OCI-LY7 (cell line): ENCODE results near the gene ACTL7A. TPM values are rescaled to one million over a fixed set of nuclear protein-coding genes. Genes with fewer than 3 reads are reported as not detected.
A peak's percentile ranks its signal among the peaks of the same experiment; 100 is the strongest.

Experiments
- BruUV-seq: library from RNA; stranded (reverse); fragments of 400-500 nt; replicated peaks from 2 replicates; lab custom pipeline; 2021; lab: Mats Ljungman, UMichigan
- CTCF ChIA-PET: fragments of 300-600 bp; sonication (Branson Sonifier 250); formaldehyde crosslinking; loops from one replicate; lab custom pipeline; 2022; ENCODE audit warnings: antibody characterized with exemption; ENCODE audit not compliant: unreplicated experiment; lab: Charles Lee
- POLR2A ChIA-PET: fragments of 300-600 bp; sonication (Branson Sonifier 250); formaldehyde crosslinking; loops from one replicate; lab custom pipeline; 2022; ENCODE audit warnings: antibody characterized with exemption; lab: Charles Lee
- DNase-seq: peaks from one replicate; pipeline ENCODE4 v3.0.0-alpha.2; 2015; ENCODE audit warnings: low spot score
- H2AFZ ChIP-seq: fragments of 200-600 bp; sonication (generic), shearing (Covaris generic); 2 replicates; pipeline ENCODE4 v1.6.1; 2014; ENCODE audit warnings: mild to moderate bottlenecking, antibody characterized with exemption, low read length, moderate library complexity
- H3K27ac ChIP-seq: fragments of 200-600 bp; sonication (generic); 2 replicates; pipeline ENCODE4 v1.5.1; 2014; ENCODE audit warnings: mixed run types, low read depth, mild to moderate bottlenecking, moderate library complexity, low read length, inconsistent platforms; ENCODE audit not compliant: poor library complexity, severe bottlenecking
- H3K36me3 ChIP-seq: fragments of 200-600 bp; sonication (generic); 2 replicates; pipeline ENCODE4 v1.6.1; 2014; ENCODE audit warnings: mild to moderate bottlenecking, antibody characterized with exemption, low read length, moderate library complexity, mixed read lengths; ENCODE audit not compliant: insufficient read depth
- H3K4me1 ChIP-seq: fragments of 200-600 bp; sonication (generic); 2 replicates; pipeline ENCODE4 v1.5.1; 2014; ENCODE audit warnings: mild to moderate bottlenecking, low read length; ENCODE audit not compliant: insufficient read depth, poor library complexity, severe bottlenecking
- H3K4me2 ChIP-seq: fragments of 200-600 bp; sonication (generic); 2 replicates; pipeline ENCODE4 v1.6.1; 2014; ENCODE audit warnings: mild to moderate bottlenecking, low read length
- H3K4me3 ChIP-seq: fragments of 200-600 bp; sonication (generic); 2 replicates; pipeline ENCODE4 v1.5.1; 2014; ENCODE audit warnings: mild to moderate bottlenecking, low read depth, low read length; ENCODE audit not compliant: poor library complexity, severe bottlenecking
- H3K79me2 ChIP-seq: fragments of 200-600 bp; sonication (generic); 2 replicates; pipeline ENCODE4 v1.6.1; 2016; ENCODE audit warnings: low read depth, mild to moderate bottlenecking, low read length, moderate library complexity, mixed read lengths; ENCODE audit not compliant: insufficient read depth
- H3K9me2 ChIP-seq: fragments of 200-600 bp; sonication (generic); 2 replicates; pipeline ENCODE4 v1.6.1; 2016; ENCODE audit warnings: mild to moderate bottlenecking, low read length, mixed read lengths; ENCODE audit not compliant: insufficient read depth
- H3K9me3 ChIP-seq: fragments of 200-600 bp; sonication (generic); 2 replicates; pipeline ENCODE4 v1.6.1; 2014; ENCODE audit warnings: mild to moderate bottlenecking, mixed run types, low read length, mixed read lengths
- H4K20me1 ChIP-seq: fragments of 200-600 bp; sonication (generic); 2 replicates; pipeline ENCODE4 v1.6.1; 2014; ENCODE audit warnings: mild to moderate bottlenecking, antibody characterized with exemption, low read length, moderate library complexity, mixed read lengths; ENCODE audit not compliant: insufficient read depth
- EZH2phosphoT487 ChIP-seq: fragments of 200-600 bp; sonication (generic); IDR thresholded peaks from 2 replicates; pipeline ENCODE4 v1.6.1; 2018; ENCODE audit warnings: low read depth, borderline replicate concordance, mild to moderate bottlenecking, mixed run types, antibody characterized with exemption, low read length, moderate library complexity, mixed read lengths
- intact Hi-C: fragments of 100-400 bp; cut with micrococcal nuclease; formaldehyde crosslinking; loops from one replicate; pipeline ENCODE4 v1.10.0; 2022; ENCODE audit not compliant: unreplicated experiment
- total RNA-seq, 2 experiments: library from RNA; depleted of rRNA in 1 of 2; stranded (reverse); fragments of >200 nt in 1 of 2; shearing (Covaris generic) in 1 of 2; gene quantifications; 2 replicates each; pipeline ENCODE4 v1.2.3, GENCODE V29; 2014 to 2022
- TF ChIP-seq, protein P1 (sequence below): fragments of 200-600 bp; sonication (generic); conservative IDR thresholded peaks from 2 replicates; pipeline ENCODE4 v1.5.1; 2014; ENCODE audit warnings: mild to moderate bottlenecking, antibody characterized with exemption, low read length, moderate library complexity, mixed read lengths

ACTL7A gene
- total RNA-seq, 2 experiments from 2014 or later = not detected

GRCh38 chr9:108889649-108890067, 27.6 kb downstream of the ACTL7A start:
- no peak for TF ChIP-seq EZH2phosphoT487
- TF ChIP-seq, protein P1, sequence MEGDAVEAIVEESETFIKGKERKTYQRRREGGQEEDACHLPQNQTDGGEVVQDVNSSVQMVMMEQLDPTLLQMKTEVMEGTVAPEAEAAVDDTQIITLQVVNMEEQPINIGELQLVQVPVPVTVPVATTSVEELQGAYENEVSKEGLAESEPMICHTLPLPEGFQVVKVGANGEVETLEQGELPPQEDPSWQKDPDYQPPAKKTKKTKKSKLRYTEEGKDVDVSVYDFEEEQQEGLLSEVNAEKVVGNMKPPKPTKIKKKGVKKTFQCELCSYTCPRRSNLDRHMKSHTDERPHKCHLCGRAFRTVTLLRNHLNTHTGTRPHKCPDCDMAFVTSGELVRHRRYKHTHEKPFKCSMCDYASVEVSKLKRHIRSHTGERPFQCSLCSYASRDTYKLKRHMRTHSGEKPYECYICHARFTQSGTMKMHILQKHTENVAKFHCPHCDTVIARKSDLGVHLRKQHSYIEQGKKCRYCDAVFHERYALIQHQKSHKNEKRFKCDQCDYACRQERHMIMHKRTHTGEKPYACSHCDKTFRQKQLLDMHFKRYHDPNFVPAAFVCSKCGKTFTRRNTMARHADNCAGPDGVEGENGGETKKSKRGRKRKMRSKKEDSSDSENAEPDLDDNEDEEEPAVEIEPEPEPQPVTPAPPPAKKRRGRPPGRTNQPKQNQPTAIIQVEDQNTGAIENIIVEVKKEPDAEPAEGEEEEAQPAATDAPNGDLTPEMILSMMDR = peak; percentile 35; the same call in 1 of the 2 replicates
- Histone ChIP-seq H3K4me1 (peaks cover 11% of the 10 kb centered on the region), H3K4me2 (no peak overlapping the region), H3K36me3 (peaks cover 88% of the 10 kb centered on the region), H3K79me2 (no peaks in the 10 kb centered on the region), H2AFZ (no peak overlapping the region), H3K9me3 (no peaks in the 10 kb centered on the region), H4K20me1 (no peaks in the 10 kb centered on the region), H3K4me3 (no peak overlapping the region), H3K27ac (no peak overlapping the region), H3K9me2 (no peaks in the 10 kb centered on the region)
- peak; percentile 8 for DNase-seq
- POLR2A ChIA-PET = no interaction called here
- no TSS peak for BruUV-seq
- CTCF ChIA-PET = no interaction called here
- intact Hi-C loops = no loop called here

DNA sequence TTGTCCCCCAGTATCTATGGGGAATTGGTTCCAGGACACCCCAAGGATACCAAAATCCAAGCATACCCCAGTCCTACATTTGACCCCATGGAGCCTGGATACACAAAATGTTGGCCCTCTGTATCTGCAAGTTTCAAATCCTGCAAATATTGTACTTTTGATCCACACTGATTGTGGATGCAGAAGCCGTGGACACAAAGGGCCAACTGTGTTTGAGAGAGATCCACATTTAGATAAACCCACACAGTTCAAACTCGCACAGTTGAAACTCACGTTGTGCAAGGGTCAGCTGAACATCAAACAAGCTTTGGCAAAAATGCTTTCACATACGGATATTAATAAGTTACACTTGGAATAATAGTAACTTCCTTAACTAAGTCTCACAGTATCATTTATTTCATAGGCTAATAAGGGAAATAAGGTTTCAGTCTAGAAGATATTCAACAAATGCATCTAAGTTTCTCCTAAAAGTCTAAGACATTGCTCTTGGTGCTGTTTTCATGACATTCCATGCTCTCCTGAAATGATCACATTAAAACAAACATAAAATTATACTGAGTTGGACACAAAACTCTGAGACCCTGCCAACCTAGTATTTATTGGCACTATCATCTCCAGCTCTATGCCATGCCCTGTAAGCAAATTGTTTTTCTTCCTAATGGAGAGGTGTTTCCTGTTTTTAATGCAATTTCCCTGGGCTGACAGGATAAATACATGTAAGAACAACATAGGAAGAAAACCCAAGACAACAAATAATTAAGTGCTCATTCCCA, 32.3 kb downstream of the ACTL7A start:
- no peak for TF ChIP-seq EZH2phosphoT487
- TF ChIP-seq, protein P1 = no peak
- Histone ChIP-seq H3K27ac (no peak overlapping the region), H3K4me2 (no peak overlapping the region), H3K9me2 (no peaks in the 10 kb centered on the region), H3K9me3 (no peaks in the 10 kb centered on the region), H3K4me1 (no peaks in the 10 kb centered on the region), H3K4me3 (no peak overlapping the region), H4K20me1 (no peaks in the 10 kb centered on the region), H3K36me3 (peaks cover 98% of the 10 kb centered on the region), H3K79me2 (no peaks in the 10 kb centered on the region), H2AFZ (no peak overlapping the region)
- intact Hi-C loops = no loop called here
- no peak for DNase-seq
- ChIA-PET POLR2A (interaction anchor here (0.6 kb wide), 1 partner anchor 48 kb away, joined by 3 read pairs; no protein-coding TSS in a partner anchor), CTCF (no interaction called here)
- BruUV-seq = no TSS peak
